ENCODE measurements around the gene LRP1B.

DNA sequence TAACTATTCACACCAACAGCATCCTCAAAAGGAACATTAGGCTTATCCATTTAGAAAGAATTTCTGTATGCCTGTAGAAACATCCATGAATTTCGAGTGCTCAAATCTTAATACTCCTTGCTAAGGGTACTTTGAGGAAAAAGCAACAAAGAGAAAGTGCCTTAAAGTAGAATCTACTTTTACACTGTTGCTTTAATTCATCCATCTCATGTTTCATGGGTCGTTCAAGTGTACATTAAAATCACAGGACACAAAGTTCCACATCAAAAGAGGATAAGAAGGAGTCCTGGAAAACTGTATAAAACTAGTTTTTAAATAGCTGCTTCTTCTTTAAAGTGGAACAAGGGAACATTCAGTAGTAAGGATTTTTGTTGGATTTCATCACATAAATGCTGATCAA is 54.5 kb downstream of the LRP1B start:
- TF ChIP-seq EP300 (IDR thresholded peaks at IDR 0.05) (no peak), POLR2A (IDR thresholded peaks at IDR 0.05; ENCODE audit: low read depth) (no peak)
- TF ChIP-seq, protein P1, sequence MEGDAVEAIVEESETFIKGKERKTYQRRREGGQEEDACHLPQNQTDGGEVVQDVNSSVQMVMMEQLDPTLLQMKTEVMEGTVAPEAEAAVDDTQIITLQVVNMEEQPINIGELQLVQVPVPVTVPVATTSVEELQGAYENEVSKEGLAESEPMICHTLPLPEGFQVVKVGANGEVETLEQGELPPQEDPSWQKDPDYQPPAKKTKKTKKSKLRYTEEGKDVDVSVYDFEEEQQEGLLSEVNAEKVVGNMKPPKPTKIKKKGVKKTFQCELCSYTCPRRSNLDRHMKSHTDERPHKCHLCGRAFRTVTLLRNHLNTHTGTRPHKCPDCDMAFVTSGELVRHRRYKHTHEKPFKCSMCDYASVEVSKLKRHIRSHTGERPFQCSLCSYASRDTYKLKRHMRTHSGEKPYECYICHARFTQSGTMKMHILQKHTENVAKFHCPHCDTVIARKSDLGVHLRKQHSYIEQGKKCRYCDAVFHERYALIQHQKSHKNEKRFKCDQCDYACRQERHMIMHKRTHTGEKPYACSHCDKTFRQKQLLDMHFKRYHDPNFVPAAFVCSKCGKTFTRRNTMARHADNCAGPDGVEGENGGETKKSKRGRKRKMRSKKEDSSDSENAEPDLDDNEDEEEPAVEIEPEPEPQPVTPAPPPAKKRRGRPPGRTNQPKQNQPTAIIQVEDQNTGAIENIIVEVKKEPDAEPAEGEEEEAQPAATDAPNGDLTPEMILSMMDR (IDR thresholded peaks at IDR 0.05): no peak

All from esophagus muscularis mucosa (tissue), 4 donors.